22Rv1 (cell line): Measurements from ENCODE around the gene USP21.

ENCODE experiments used
- CTCF ChIP-seq: fragments of 450-650 bp; IDR thresholded peaks from 2 replicates; pipeline ENCODE4 v1.5.1; 2017; ENCODE audit warnings: mild to moderate bottlenecking
- ZFX ChIP-seq: fragments of 450-650 bp; IDR thresholded peaks from 2 replicates; pipeline ENCODE4 v1.6.1; 2017; ENCODE audit warnings: antibody characterized with exemption, borderline replicate concordance

- TF ChIP-seq CTCF (no peak), ZFX (no peak)
Observed at GRCh38 chr1:161128591-161129420, 30.5 kb upstream of the USP21 start.
